Right lobe of liver (tissue), 4 donors: ENCODE measurements around the gene HSPBP1.

Experiments
- CTCF ChIP-seq, 4 donors: fragments of 200-600 bp in 3 of 4; fragments of 450-650 bp in 1 of 4; IDR thresholded peaks; one replicate each; pipeline versions ENCODE4 v1.5.1 to v1.8.0; 2016 to 2022; ENCODE audit warnings: antibody characterized with exemption in 4 of 4, mild to moderate bottlenecking in 2 of 4
- POLR2A ChIP-seq: fragments of 450-650 bp; IDR thresholded peaks from one replicate; pipeline ENCODE4 v1.6.1; 2017; ENCODE audit warnings: antibody characterized with exemption, mild to moderate bottlenecking
- donor health status: DM: no; HTN: no; CAD: no.
- donor health status: DM: no; HTN: no; CAD: no.
- donor health status: DM: no; HTN: yes; CAD: no.

DNA sequence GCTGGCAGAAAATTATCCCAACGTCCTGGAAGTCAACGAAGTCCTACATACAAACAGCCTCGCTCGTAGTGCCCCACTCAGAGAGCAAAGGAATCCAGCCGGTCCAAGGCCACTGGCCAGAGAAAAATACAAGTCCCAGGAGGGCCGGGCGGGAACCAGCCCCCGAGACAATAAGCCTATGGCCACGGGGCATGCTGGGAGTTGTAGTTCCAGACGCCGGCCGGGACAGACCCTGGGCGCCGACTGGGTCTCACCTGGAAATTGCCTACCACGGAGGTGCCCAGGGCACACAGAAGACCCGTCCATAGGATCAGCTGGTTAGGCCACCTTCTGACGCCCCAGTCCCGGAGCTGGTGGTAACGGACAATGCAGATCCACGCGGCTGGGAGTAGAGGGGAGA lies 39.9 kb upstream of the HSPBP1 start:
- TF ChIP-seq CTCF (IDR thresholded peaks at IDR 0.05), result no peak
- TF ChIP-seq POLR2A, result no peak
